Raji (cell line): Measurements from ENCODE around the gene TSPAN31.

Source experiments
- POLR2A ChIP-seq: IDR thresholded peaks from 2 replicates; pipeline ENCODE4 v1.6.1; 2011; ENCODE audit warnings: low read depth, low read length, control low read depth; ENCODE audit not compliant: insufficient read depth

TSPAN31 gene

DNA sequence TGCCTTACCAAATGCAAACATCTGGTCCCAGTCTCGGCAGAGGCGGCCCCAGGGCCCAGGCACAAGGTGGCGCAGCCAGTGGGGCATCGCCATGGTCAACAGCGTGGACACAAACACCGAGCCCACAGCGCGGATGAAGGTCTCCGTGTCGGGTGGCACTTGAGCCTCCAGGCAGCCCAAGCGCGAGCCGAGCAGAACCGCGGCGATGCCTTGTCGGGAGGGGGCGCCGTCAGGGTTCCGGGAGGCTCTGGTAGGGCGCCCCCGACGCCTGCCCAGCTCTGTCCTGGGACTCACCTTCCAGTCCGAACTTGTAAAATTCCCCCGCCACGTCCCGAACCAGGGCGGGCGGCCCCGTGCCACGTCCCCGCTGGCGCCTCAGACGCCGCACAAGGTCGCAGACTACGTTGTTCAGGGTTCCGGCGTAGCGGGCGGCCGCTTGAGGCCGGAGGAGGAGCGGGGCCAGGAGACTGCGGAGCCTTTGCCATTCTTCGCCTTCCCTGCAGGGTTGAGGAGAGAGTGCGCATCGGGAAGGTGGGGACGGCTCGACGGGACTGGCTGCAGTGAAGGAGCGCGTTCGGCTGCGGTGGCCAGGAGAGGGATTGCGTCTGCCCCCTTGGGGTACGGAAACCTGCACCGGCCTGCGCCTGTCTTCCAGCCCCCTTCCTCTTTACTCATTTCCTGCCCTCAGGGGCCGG, 20.3 kb downstream of the TSPAN31 start:
- no peak for TF ChIP-seq POLR2A

DNA sequence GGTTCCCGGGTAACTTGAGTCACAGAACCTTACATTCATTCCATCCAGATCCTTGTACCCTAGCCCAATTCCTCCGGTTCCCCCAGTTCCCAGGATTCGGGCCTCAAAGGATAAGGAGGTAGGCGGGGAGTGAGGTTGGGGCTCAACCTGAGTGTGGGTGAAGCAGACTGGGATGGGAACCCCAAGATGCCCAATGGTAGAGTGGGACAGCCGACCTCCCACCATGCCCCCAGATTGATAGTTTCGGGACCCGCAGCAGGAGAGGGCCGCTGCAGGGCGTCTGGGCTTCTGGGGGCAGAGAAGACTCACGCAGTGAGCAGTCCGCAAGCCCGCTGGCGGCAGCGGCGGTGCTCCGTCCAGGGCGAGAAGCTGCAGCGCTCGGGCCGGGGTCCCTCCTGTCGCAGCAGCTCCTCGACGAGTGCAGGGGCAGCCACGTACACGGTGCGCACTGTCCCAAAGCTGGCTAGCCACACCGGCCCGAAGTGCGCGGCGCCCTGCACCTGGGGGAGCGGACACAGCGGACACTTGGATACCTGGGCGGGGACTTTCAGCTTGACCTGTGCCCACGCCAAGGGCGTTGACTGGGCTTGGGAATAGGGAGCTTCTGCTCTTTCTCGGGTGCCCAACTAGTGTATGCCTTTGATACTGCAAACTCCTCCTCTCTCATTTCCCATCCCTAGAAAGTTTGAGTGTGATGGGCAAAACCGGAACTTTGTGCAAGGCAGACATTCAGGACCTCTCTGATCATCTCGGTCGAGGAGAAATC, 21.0 kb downstream of the TSPAN31 start:
- no peak for TF ChIP-seq POLR2A

DNA sequence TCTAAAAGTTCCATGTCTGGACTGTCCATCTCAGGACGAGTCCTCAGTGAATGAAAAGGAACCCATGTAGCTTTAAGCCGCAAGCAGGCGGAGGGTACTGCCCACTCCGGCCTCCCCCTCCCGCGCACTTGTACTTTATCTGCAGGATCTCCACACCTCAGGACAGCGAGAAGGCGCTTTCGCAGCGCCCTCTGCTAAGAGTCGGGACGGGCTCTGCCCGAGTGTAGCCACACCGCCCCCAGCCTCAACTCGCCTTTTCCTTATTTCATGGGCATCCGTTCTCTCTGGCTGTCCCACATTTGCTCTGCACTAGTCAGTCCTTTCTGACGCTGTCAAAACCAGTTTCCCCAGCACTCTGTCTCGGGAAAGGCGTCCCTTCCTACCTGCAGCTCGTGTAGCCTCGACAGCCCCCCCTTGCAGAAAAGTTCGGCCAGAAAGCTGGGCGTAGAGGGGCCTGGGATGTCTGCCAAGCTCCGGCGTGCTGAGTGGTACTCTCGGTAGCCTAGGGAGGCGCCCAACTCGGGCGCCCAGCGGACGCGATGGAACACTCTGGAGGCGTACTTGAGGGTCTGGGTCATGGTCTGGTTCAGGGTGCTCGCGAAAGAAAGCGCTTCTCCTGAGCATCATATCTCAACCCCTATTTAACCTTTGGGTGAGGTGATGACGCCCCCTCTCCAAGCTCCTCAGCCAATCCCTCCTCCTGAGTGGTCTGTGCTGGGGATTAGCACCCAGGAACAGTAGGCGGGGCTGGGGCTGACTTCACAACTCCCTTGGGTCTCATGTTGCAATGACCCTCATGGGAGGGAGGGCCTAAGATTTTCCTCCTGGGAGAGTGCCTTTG, 21.8 kb downstream of the TSPAN31 start, which contains the start of gene CYP27B1:
Gene CYP27B1, minus strand, starts transcription at position 615 of the 841 bp plus-strand sequence. Its CDS starts 37 bp downstream, at position 578.
- TF ChIP-seq POLR2A = no peak

DNA sequence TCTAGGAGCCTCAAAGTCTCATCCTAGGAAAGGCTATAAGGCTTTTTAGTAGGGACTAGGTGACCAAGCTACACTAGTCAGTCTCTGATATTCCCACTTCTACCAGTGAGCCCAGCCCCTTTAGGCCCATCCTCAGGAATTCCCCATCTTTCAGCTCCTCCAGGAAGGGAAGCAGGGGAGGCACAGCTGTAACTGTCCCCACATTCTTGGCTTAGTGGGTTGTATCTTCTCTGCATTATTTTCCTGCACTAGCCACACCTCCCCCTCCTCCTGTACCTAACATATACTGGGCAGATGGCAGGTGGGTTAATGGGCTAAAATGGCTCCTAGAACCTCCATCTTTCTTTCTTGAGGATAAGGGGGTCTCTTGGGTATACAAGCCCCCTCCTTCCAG, 22.5 kb downstream of the TSPAN31 start:
- no peak for TF ChIP-seq POLR2A

DNA sequence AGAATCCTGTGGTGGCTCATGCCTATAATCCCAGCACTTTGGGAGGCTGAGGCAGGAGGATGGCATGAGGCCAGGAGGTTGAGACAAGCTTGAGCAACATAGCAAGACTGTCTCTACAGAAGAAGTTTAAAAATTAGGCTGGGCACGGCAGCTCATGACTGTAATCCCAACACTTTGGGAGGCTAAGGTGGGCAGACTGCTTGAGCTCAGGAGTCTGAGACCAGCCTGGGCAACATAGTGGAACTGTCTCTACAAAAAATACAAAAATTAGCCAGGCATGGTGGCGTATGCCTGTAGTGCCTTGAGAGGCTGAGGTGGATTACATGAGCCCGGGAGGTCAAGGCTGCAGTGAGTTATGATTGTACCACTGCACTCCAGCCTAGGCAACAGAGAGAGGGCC, 23.0 kb downstream of the TSPAN31 start:
- TF ChIP-seq POLR2A = no peak

DNA sequence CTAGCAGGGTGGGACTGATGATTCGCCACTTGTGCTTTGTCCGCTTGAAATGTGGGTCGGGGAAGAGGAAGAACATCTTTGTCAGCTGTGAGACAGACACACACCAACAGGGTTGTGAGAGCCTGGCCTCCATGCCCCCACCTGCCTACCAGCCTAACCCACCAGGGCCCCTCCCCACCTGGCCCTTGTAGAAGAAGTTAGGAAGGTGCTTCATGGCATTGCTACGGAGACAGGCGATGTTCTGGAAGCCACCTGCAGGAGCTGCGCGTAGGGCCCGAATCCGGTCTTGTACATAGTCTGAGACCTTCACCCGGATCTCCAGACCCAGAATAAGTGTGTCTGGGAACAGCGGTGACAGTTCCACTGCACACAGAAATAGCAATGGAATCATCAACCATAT, 24.8 kb downstream of the TSPAN31 start:
- TF ChIP-seq POLR2A = no peak

DNA sequence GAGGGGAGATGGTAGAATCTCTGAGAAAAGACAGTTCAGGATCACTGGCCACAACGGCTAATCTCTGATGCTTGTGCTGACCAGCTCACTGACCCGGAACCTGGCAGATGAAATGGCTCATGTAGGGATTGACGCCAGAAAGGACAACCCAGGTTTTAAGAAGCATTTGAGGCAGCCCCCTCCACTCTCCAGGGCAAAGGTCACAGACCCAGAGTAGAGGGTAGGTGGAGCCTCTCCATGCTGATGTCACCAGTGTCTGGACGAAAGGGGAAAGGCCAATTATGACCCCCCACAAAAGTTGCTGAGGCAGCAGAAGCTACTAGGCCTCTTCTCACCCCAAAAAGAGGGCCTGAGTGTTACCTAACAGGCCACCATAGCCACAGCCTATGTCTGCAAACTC, 25.9 kb downstream of the TSPAN31 start:
- TF ChIP-seq POLR2A = no peak

DNA sequence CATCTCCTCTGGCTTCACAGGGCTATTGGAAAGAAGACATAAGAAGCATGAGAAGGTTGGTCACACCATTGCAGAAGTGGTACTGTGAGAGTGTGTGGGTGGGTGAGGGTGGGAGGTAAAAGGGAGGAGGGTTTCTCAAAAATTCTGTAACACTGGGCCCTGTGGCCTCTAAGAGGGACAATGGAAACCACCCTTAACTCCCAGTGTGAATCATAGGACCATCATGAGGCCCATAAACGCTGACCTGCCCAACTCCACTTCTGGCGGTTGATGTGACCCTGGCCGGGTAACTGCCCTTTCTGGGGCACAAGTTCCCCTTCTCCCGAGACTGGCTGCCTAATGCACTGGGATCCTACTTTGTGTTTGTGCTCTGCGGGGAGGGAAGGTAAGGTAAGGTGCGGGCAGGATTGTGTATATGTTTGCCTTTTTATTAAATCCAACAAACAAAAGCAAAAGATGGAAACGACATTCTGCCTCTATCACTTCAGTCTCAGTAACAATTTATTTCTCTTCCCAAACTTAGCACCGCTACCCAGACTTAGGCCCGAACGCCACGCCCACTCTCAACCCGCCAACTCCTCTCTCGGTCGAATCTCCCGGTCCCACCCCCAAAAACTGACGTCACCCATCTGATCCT, 26.5 kb downstream of the TSPAN31 start:
- no peak for TF ChIP-seq POLR2A

DNA sequence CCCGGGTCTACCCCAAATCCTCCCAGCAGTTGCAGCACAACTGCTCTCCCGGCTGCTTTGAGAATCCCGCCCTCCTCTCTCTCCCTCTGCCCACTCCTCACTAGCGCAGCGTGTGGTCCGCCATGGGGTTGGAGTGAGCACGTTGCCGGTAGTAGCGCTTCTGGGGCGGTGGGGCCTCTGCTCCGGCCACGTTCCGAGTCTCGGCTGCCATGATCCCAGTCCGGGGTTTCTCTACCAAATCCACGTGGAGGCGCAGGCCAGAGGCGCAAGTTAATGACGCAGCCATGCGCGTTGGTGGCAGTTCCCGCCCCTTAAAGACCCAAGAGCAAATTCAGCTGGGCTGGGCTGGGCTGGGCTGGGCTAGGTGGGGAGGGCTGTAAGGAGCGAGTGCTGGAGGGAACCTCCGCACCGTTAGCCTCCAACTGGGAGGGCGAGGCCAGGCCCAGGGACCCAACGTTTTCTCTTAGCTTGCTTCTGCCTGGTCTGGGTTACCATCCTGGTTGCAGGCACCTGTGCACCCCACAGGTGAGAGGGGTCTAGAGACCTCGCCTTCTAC, 27.1 kb downstream of the TSPAN31 start, which contains the start of gene METTL1:
Gene METTL1, minus strand, starts transcription at position 233 of the 556 bp plus-strand sequence. Its CDS starts 22 bp downstream, at position 211.
- TF ChIP-seq POLR2A = peak; percentile 89

DNA sequence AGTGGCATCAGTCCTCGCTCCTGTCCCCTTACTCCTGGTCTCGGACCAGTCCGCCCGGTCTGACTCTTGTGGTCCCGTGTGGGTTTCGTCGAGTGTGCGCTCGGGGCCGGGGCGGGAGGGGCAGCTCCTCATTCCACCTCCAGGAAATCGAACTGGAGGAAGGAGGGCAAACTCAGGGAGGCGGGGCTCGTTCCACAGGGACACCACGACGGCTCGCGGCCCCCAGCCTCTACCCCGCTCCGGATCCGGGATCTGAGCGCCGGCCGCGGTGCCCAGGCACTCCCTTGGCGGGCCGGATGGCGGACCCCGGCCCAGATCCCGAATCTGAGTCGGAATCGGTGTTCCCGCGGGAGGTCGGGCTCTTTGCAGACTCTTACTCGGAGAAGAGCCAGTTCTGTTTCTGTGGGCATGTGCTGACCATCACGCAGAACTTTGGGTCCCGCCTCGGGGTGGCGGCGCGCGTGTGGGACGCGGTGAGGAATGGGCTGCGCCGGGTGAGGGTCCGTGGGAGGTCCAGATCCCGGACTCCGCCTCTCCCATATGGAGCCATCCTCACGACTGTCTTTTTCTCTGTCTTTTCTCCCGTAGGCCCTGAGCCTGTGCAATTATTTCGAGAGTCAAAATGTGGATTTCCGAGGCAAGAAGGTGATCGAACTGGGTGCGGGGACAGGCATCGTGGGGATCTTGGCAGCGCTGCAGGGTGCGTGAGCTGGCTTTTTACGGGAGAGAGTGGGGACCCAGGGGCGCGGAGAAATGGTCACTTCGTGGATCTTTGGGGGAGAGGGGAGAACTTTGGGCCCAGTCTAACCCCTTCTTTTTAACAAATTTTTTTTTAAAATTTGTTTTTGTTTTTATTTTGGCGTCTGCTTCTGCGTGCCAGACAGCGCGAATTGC, 27.8 kb downstream of the TSPAN31 start, which contains the start of gene EEF1AKMT3:
Gene EEF1AKMT3, plus strand, starts transcription at position 186 of the 894 bp plus-strand sequence. Its CDS starts 111 bp downstream, at position 297.
- TF ChIP-seq POLR2A = no peak

DNA sequence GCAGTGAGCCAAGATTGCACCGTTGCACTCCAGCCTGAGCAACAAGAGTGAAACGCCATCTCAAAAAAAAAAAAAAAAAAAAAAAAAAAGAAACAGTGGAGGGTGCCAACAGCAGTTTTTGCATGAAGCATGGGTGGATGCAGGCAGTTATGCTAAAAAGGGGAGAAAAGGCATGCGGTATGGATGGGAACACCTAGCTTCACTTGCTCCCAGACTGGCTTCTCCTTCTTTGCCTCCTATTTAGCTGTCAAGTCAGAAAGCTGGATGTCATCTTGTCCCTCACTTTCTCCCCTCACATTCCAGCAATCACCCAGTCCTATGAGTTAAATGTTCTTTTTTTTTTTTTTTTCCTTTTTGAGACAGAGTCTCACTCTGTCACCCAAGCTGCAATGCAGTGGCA, 30.2 kb downstream of the TSPAN31 start:
- TF ChIP-seq POLR2A = no peak

DNA sequence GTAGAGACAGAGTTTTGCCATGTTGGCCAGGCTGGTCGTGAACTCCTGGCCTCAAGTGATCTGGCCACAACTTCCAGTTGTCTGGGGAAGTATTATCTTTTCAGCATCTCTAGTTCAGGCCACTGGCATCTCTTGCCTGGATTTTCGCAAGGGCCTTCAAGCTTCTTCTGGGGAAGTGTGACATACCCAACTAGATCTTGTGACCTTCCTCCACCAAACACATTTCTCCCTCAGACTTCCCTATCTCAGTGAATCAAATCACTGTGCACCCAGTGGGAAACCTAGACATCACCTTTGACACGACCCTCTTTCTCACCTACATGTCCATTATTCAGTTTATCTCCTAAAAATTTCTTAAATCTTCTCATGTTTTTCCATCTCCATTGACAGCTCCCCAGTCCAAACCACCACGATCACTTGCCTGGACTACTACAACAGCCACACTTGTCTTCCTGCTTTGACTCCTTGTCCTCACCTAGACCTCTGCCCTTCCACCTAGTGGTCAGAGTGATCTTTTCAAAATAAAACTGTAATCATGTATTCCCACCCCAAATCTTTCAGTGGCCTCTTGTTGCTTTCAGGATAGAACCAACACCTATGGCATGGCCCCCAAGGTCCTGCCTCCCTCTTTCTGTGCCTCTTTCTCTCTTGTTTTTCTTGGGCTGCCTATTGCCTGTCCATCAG, 30.9 kb downstream of the TSPAN31 start:
- TF ChIP-seq POLR2A = no peak

DNA sequence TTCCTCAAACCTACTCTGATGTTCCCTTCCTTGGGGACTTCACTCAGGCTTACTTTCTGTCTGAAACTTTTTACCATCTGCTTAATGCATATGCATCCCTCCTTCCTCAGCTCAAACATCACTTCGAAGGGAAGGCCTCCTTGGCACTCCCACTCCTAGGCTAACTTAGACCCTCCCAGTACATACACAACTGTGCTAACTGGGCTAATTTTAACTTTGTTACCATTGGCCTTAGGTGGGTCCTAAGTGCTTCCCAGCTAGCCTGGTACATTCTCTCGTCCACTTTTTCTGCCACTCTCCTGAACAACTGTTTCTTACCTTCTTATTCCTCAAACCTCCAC, 31.4 kb downstream of the TSPAN31 start:
- TF ChIP-seq POLR2A = no peak
